Prostate gland (tissue), 2 donors: ENCODE data around the gene ADAMTS7.

Source experiments
- POLR2A ChIP-seq: fragments of 450-650 bp; IDR thresholded peaks from one replicate; pipeline ENCODE4 v1.6.1; 2016; ENCODE audit warnings: antibody characterized with exemption, mild to moderate bottlenecking
- TF ChIP-seq, protein P1 (sequence below), 4 experiments: fragments of 200-600 bp in 2 of 4; fragments of 450-650 bp in 2 of 4; sonication (generic) in 2 of 4; IDR thresholded peaks; 1 replicate in 3 of 4; 2 replicates in 1 of 4; pipeline ENCODE4 v1.5.1; 2016 to 2019; ENCODE audit warnings: antibody characterized with exemption in 4 of 4, mild to moderate bottlenecking in 2 of 4, moderate library complexity in 2 of 4

DNA sequence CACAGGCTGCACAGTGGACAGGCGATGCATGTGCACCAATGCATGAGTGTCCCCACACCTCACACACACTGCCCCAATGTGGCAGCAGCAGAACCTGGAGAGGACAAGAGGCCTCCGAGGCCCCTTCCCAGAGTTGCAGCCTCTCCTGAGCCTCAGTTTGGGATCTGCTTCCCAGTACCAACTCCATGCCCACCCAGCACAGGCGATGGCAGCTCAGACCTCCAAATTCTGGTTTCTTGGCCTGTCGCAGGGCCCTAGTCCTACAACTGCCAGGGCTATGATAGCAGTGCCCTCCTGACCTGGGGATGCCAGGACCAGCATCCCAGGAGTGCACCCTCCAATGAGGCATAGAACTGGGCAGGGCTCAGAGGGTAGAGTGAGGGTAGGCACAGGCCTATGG lies 19.9 kb downstream of the ADAMTS7 start:
- TF ChIP-seq, protein P1, sequence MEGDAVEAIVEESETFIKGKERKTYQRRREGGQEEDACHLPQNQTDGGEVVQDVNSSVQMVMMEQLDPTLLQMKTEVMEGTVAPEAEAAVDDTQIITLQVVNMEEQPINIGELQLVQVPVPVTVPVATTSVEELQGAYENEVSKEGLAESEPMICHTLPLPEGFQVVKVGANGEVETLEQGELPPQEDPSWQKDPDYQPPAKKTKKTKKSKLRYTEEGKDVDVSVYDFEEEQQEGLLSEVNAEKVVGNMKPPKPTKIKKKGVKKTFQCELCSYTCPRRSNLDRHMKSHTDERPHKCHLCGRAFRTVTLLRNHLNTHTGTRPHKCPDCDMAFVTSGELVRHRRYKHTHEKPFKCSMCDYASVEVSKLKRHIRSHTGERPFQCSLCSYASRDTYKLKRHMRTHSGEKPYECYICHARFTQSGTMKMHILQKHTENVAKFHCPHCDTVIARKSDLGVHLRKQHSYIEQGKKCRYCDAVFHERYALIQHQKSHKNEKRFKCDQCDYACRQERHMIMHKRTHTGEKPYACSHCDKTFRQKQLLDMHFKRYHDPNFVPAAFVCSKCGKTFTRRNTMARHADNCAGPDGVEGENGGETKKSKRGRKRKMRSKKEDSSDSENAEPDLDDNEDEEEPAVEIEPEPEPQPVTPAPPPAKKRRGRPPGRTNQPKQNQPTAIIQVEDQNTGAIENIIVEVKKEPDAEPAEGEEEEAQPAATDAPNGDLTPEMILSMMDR (IDR thresholded peaks at IDR 0.05): no peak
- TF ChIP-seq POLR2A: no peak
